H9 (cell line): ENCODE data around the gene TUBG1. TPM values are rescaled to one million over a fixed set of nuclear protein-coding genes. Genes with fewer than 3 reads are reported as not detected.

Experiments used
- DNase-seq: peaks from one replicate; pipeline ENCODE4 v3.0.0-alpha.2; 2017
- H2AFZ ChIP-seq: one replicate; pipeline ENCODE4 v1.6.1; 2013; ENCODE audit warnings: mild to moderate bottlenecking, low read length, control low read depth, moderate library complexity
- H2AK5ac ChIP-seq: 2 replicates; pipeline ENCODE4 v1.6.1; 2013; ENCODE audit warnings: low read length, control low read depth, mixed read lengths; ENCODE audit not compliant: insufficient read length
- H2BK120ac ChIP-seq: one replicate; pipeline ENCODE4 v1.6.1; 2013; ENCODE audit warnings: low read depth, mild to moderate bottlenecking, low read length, control low read depth, inconsistent platforms; ENCODE audit not compliant: poor library complexity, severe bottlenecking
- H2BK12ac ChIP-seq: 2 replicates; pipeline ENCODE4 v1.6.1; 2013; ENCODE audit warnings: low read length, control low read depth, mixed read lengths, low read depth; ENCODE audit not compliant: insufficient read length
- H2BK15ac ChIP-seq: 2 replicates; pipeline ENCODE4 v1.6.1; 2013; ENCODE audit warnings: low read depth, low read length, control low read depth
- H2BK20ac ChIP-seq: one replicate; pipeline ENCODE4 v1.6.1; 2013; ENCODE audit warnings: low read depth, mild to moderate bottlenecking, low read length, control low read depth, inconsistent platforms; ENCODE audit not compliant: poor library complexity, severe bottlenecking
- H2BK5ac ChIP-seq: 2 replicates; pipeline ENCODE4 v1.6.1; 2013; ENCODE audit warnings: low read length, control low read depth, mixed read lengths; ENCODE audit not compliant: insufficient read length
- H3K14ac ChIP-seq: 2 replicates; pipeline ENCODE4 v1.6.1; 2013; ENCODE audit warnings: low read length, control low read depth; ENCODE audit not compliant: insufficient read depth
- H3K18ac ChIP-seq: 2 replicates; pipeline ENCODE4 v1.6.1; 2013; ENCODE audit warnings: low read depth, mild to moderate bottlenecking, mixed read lengths, low read length, control low read depth; ENCODE audit not compliant: insufficient read length
- H3K23ac ChIP-seq: 2 replicates; pipeline ENCODE4 v1.6.1; 2013; ENCODE audit warnings: low read length, control low read depth, mixed read lengths, low read depth; ENCODE audit not compliant: insufficient read length
- H3K23me2 ChIP-seq: 2 replicates; pipeline ENCODE4 v1.6.1; 2013; ENCODE audit warnings: low read depth, mild to moderate bottlenecking, mixed read lengths, low read length, control low read depth; ENCODE audit not compliant: insufficient read length, poor library complexity, severe bottlenecking
- H3K27ac ChIP-seq: 2 replicates; pipeline ENCODE4 v1.5.1; 2013; ENCODE audit warnings: low read length, control low read depth, mixed read lengths, low read depth; ENCODE audit not compliant: insufficient read length
- H3K27me3 ChIP-seq: 2 replicates; pipeline ENCODE4 v1.6.1; 2013; ENCODE audit warnings: low read length, control low read depth, inconsistent platforms; ENCODE audit not compliant: insufficient read depth
- H3K4ac ChIP-seq: 2 replicates; pipeline ENCODE4 v1.6.1; 2013; ENCODE audit warnings: low read depth, mild to moderate bottlenecking, control low read depth, inconsistent platforms, low read length, moderate library complexity
- H3K4me1 ChIP-seq: 2 replicates; pipeline ENCODE4 v1.6.1; 2013; ENCODE audit warnings: low read length, control low read depth, inconsistent platforms; ENCODE audit not compliant: insufficient read depth
- H3K4me2 ChIP-seq: 2 replicates; pipeline ENCODE4 v1.6.1; 2013; ENCODE audit warnings: low read length, control low read depth, mixed read lengths; ENCODE audit not compliant: insufficient read length, insufficient read depth
- H3K56ac ChIP-seq: 2 replicates; pipeline ENCODE4 v1.6.1; 2013; ENCODE audit warnings: low read depth, mild to moderate bottlenecking, mixed read lengths, low read length, control low read depth; ENCODE audit not compliant: insufficient read length
- H3K79me1 ChIP-seq: 2 replicates; pipeline ENCODE4 v1.6.1; 2013; ENCODE audit warnings: low read depth, mild to moderate bottlenecking, moderate library complexity, low read length, control low read depth, inconsistent platforms; ENCODE audit not compliant: insufficient read depth, poor library complexity, severe bottlenecking
- H3K79me2 ChIP-seq: 2 replicates; pipeline ENCODE4 v1.6.1; 2013; ENCODE audit warnings: low read length, control low read depth, inconsistent platforms; ENCODE audit not compliant: insufficient read depth
- H3K9ac ChIP-seq: 2 replicates; pipeline ENCODE4 v1.6.1; 2013; ENCODE audit warnings: low read length, control low read depth, mixed read lengths; ENCODE audit not compliant: insufficient read length; ENCODE audit errors: extremely low read depth
- H3K9me3 ChIP-seq: one replicate; pipeline ENCODE4 v1.6.1; 2013; ENCODE audit warnings: low read depth, low read length, inconsistent platforms; ENCODE audit not compliant: control insufficient read depth
- H3T11ph ChIP-seq: one replicate; pipeline ENCODE4 v1.6.1; 2013; ENCODE audit warnings: mild to moderate bottlenecking, low read length, control low read depth, inconsistent platforms
- H4K20me1 ChIP-seq: one replicate; pipeline ENCODE4 v1.6.1; 2013; ENCODE audit not compliant: control insufficient read depth, insufficient read length, insufficient read depth
- H4K5ac ChIP-seq: 2 replicates; pipeline ENCODE4 v1.6.1; 2013; ENCODE audit warnings: low read depth, mild to moderate bottlenecking, mixed read lengths, low read length, control low read depth; ENCODE audit not compliant: insufficient read length
- H4K8ac ChIP-seq: replicated peaks from 2 replicates; pipeline ENCODE4 v1.6.1; 2013; ENCODE audit warnings: low read length, control low read depth, mixed read lengths, low read depth; ENCODE audit not compliant: insufficient read length
- H4K91ac ChIP-seq: 2 replicates; pipeline ENCODE4 v1.6.1; 2013; ENCODE audit warnings: low read depth, mild to moderate bottlenecking, moderate library complexity, mixed read lengths, low read length, control low read depth; ENCODE audit not compliant: insufficient read length
- H3K27ac Mint-ChIP-seq, 3 experiments: 2 replicates in 2 of 3; 3 replicates in 1 of 3; pipeline ENCODE4 v1.8.0; 2020 to 2021; ENCODE audit warnings: mixed read lengths in 3 of 3, mild to moderate bottlenecking in 1 of 3, moderate library complexity in 1 of 3
- H3K27me3 Mint-ChIP-seq: 2 replicates; pipeline ENCODE4 v1.8.0; 2021; ENCODE audit warnings: low read depth, mild to moderate bottlenecking, moderate library complexity, mixed read lengths
- H3K36me3 Mint-ChIP-seq, 3 experiments: 2 replicates in 2 of 3; 3 replicates in 1 of 3; pipeline ENCODE4 v1.8.0; 2020 to 2021; ENCODE audit warnings: low read depth in 3 of 3, mixed read lengths in 3 of 3; ENCODE audit not compliant: insufficient read depth in 1 of 3
- H3K4me1 Mint-ChIP-seq, 2 experiments: 2 replicates each; pipeline ENCODE4 v1.8.0; 2020; ENCODE audit warnings: mixed read lengths in 2 of 2
- H3K4me3 Mint-ChIP-seq, 2 experiments: 2 replicates in 1 of 2; 3 replicates in 1 of 2; pipeline ENCODE4 v1.8.0; 2020 to 2021; ENCODE audit warnings: mild to moderate bottlenecking in 2 of 2, mixed read lengths in 2 of 2, moderate library complexity in 1 of 2
- H3K9me3 Mint-ChIP-seq, 2 experiments: 2 replicates in 1 of 2; 3 replicates in 1 of 2; pipeline ENCODE4 v1.8.0; 2020; ENCODE audit warnings: mild to moderate bottlenecking in 2 of 2, mixed read lengths in 2 of 2, moderate library complexity in 1 of 2
- WGBS: extraction: QIAGEN DNeasy Blood & Tissue Kit; methylation state at CpG from one replicate; pipeline ENCODE4 v1.1.7; 2013; ENCODE audit warnings: missing lambda C conversion rate, low lambda C conversion rate, mixed read lengths; ENCODE audit not compliant: insufficient read length; ENCODE audit errors: extremely low coverage; 5-methylcytosine and 5-hydroxymethylcytosine counted together
- total RNA-seq: library from RNA; stranded (reverse); gene quantifications from 2 replicates; pipeline ENCODE4 v1.2.1, GENCODE V29; 2021
- TF ChIP-seq, protein P1 (sequence below): fragments of 200-600 bp; sonication (generic); conservative IDR thresholded peaks from 3 replicates; pipeline ENCODE4 v1.8.0; 2021; ENCODE audit warnings: antibody characterized with exemption, mild to moderate bottlenecking

TUBG1 gene
- total RNA-seq, 1 experiment from 2014 or later: 122 TPM

- H3K14ac ChIP-seq: no peak overlapping the region
- no peak overlapping the region for H3K9ac ChIP-seq
- no peak overlapping the region for H2BK120ac ChIP-seq
- H2AFZ ChIP-seq: no peak overlapping the region
- no peak overlapping the region for H3K4ac ChIP-seq
- H4K5ac ChIP-seq: no peak overlapping the region
- peaks cover 2% of the 10 kb centered on the region; the same call in 1 of the 2 replicates for H3K27me3 Mint-ChIP-seq
- no peak overlapping the region for H3K27ac ChIP-seq
- no peak overlapping the region for H3K23ac ChIP-seq
- no peak overlapping the region for H2AK5ac ChIP-seq
- no peaks in the 10 kb centered on the region for H3K79me1 ChIP-seq
- H3K9me3 Mint-ChIP-seq: no peaks in the 10 kb centered on the region
- H2BK20ac ChIP-seq: no peak overlapping the region
- no peak overlapping the region for H2BK15ac ChIP-seq
- DNase-seq: no peak
- no peak overlapping the region for H3K4me3 Mint-ChIP-seq
- H2BK5ac ChIP-seq: no peak overlapping the region
- no peak overlapping the region for H3K4me2 ChIP-seq
- no peak overlapping the region for H2BK12ac ChIP-seq
- no peak overlapping the region for H3T11ph ChIP-seq
- peaks cover 9% of the 10 kb centered on the region in 2 experiments for H3K4me1 Mint-ChIP-seq
- no peaks in the 10 kb centered on the region for H3K23me2 ChIP-seq
- no peak overlapping the region for H3K27ac Mint-ChIP-seq
- no peaks in the 10 kb centered on the region for H3K36me3 Mint-ChIP-seq
- H3K9me3 ChIP-seq: no peaks in the 10 kb centered on the region
- no peak overlapping the region for H4K91ac ChIP-seq
- H4K20me1 ChIP-seq: peaks cover 2% of the 10 kb centered on the region
- no peaks in the 10 kb centered on the region; the same call in 1 of the 2 replicates for H3K4me1 ChIP-seq
- no CpG with 5 or more reads among the region's 2 CpGs for WGBS
- H3K56ac ChIP-seq: no peak overlapping the region
- no peak overlapping the region for H3K18ac ChIP-seq
- TF ChIP-seq, protein P1, sequence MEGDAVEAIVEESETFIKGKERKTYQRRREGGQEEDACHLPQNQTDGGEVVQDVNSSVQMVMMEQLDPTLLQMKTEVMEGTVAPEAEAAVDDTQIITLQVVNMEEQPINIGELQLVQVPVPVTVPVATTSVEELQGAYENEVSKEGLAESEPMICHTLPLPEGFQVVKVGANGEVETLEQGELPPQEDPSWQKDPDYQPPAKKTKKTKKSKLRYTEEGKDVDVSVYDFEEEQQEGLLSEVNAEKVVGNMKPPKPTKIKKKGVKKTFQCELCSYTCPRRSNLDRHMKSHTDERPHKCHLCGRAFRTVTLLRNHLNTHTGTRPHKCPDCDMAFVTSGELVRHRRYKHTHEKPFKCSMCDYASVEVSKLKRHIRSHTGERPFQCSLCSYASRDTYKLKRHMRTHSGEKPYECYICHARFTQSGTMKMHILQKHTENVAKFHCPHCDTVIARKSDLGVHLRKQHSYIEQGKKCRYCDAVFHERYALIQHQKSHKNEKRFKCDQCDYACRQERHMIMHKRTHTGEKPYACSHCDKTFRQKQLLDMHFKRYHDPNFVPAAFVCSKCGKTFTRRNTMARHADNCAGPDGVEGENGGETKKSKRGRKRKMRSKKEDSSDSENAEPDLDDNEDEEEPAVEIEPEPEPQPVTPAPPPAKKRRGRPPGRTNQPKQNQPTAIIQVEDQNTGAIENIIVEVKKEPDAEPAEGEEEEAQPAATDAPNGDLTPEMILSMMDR: no peak
- H3K27me3 ChIP-seq: no peaks in the 10 kb centered on the region
- no peak overlapping the region for H4K8ac ChIP-seq
- no peaks in the 10 kb centered on the region for H3K79me2 ChIP-seq
Observed at GRCh38 chr17:42623271-42623670, 13.8 kb downstream of the TUBG1 start.
